Forelimb muscle (tissue), 1 donor: Measurements from ENCODE around the gene PLXNB3. TPM values are rescaled to one million over a fixed set of nuclear protein-coding genes. Genes with fewer than 3 reads are reported as not detected.
"Not testable (repeated sequence)": the region's sequence is repeated elsewhere in the genome, so short reads cannot be mapped to it uniquely, and the experiment has no call there.

Experiments used
- DNase-seq: peaks from one replicate; pipeline ENCODE4 v3.0.0-alpha.2; 2013; ENCODE audit warnings: low read depth
- polyA plus RNA-seq: library from polyadenylated mRNA; unstranded; fragments of 120-200 nt; gene quantifications from one replicate; pipeline ENCODE4 v1.2.1, GENCODE V29; 2013; ENCODE audit not compliant: insufficient read length

Gene PLXNB3
- polyA plus RNA-seq: 2.3 TPM

DNA sequence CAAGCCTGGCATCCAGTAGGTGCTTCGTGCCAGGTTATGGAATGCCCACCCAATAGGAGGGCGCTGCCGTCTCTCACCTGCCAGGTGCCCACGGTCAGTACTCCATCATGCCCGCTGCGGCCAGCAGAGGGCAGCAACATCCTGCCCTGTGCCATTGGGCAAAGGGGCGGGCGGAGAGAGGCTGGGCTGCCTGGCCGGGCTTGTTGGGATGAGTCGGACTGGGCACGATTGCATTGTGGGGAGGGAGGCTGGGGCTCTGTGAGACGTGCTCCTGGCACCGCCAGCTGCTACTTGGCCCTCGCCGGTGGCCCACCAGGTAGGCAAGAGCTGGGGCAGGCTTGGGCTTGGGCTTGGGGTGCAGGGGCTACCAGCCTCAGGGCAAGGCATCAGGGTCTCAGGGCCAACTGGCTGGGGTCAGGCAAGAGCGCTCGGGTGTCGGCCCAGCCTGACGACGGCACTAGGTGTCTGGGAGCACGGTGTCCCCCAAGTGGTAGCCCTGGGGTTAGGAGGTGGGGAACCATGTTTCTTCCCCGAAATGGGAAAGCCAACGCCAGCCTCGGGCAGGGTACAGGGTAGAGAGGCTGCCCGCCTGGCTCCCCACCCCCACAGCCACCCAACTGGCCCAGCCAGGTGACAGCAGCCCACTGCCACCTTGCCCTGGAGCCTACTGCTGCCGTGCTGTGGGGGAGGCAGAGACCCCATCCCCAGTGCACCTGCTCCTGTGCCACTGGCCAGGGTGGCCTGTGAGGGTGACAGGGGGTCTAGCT lies at the start of gene PLXNB3:
TSS of gene PLXNB3 (plus strand) at position 261 of the 767 bp plus-strand sequence. CDS start 1,287 bp downstream, outside the sequence.
- DNase-seq: no peak

DNA sequence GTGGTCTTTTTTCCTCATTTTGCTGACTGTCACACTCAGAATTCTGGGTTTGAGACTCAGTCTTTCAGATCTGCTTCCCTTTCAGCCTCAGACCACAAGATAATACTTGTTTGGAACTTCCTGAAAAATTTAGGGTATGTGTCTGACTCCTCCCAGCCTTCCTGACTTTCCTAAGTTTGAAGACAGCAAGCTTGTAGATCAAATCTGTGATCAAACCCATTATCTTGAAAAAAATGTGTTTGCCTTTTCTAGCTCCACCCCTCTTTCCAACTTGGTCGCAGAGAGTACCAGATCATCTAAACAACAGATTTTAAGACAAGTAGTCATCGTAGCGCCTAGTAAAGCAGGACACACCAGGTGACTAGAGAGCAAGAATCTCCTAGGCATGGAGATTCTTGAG lies 49.8 kb upstream of the PLXNB3 start:
- DNase-seq: no peak

DNA sequence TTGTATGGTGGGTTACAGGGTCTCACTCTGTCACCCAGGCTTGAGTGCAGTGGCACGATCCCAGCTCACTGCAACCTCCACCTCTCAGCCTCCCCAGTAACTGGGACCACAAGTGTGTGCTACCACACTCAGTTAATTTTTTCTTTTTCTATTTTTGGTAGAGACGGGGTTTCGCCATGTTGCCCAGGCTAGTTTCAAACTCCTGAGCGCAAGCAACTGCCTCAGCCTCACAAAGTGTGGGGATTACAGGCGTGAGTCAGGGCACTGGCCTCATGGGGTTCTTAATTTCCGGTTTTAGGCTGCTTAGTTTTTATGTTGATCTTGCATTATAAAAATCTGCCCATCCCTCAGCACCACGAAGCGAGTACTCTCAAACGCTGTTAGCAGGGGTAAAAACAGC lies 46.6 kb upstream of the PLXNB3 start:
- DNase-seq: no peak

DNA sequence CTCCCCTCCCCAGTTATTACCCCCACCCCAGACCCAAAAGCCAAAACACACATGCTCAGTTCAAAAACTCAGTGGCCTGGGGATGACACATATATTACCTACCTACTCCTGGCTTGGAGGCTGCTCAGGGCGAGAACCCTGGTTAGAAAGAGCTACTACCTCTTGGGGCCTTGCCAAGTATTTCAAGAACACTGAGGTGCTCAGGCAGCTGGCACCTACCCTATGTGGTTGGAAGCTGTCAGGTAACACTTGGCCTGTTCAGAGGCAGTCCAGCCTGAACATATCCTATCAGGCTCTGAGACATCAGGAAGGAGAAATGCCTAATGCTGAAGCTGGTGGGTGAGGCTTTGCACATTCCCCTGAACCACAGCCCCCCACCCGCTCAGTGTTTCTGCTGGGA lies 44.8 kb upstream of the PLXNB3 start:
- DNase-seq: no peak

DNA sequence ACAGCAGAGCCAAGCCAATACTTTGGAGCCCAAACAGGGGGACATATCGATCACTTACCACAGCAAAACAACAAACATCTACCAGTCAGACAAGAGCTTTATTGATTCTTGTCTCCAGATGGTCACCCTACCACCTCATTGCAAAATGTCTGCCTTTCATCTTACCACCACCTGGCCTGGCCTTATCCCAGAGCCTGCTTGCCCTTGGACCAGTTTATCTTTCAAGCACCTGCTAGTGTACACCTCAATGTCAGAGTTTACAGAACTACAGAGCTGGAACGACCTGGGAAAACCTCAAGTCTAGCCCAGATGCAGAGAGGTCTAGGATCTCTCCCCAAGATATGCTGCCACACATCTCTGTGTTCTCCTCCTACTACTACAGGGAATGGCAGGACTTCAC lies 44.3 kb upstream of the PLXNB3 start:
- no peak for DNase-seq

DNA sequence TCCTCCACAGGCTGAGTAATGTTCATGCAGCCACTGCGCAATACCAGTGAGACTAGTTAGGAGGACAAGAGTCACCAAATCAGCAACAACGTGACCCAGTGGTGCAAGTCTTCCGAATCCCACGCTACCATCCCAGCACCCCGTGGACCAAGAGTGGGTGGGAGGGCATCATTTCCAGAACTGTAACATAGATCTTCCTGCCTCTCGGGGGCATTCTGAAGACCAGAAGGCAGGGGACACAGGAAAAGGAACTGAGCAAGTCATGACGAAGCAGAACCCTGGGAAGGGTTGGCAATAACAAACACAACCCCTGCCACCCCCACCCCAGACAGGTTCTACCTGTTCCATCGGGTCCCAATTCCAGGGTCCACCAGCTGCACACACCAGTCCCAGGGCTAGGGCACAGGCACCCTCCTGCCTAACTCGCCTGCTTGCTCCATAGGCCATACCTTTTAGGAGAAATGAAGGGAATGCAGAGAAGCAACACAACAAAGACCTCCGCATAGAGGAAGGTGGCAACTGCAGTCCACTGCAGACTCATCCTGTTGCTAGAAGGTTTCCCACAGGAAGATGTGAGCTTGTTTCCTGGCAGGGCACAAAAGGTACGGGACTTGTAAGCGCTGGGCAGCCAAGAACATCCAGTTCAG lies 41.2 kb upstream of the PLXNB3 start:
- no peak for DNase-seq

DNA sequence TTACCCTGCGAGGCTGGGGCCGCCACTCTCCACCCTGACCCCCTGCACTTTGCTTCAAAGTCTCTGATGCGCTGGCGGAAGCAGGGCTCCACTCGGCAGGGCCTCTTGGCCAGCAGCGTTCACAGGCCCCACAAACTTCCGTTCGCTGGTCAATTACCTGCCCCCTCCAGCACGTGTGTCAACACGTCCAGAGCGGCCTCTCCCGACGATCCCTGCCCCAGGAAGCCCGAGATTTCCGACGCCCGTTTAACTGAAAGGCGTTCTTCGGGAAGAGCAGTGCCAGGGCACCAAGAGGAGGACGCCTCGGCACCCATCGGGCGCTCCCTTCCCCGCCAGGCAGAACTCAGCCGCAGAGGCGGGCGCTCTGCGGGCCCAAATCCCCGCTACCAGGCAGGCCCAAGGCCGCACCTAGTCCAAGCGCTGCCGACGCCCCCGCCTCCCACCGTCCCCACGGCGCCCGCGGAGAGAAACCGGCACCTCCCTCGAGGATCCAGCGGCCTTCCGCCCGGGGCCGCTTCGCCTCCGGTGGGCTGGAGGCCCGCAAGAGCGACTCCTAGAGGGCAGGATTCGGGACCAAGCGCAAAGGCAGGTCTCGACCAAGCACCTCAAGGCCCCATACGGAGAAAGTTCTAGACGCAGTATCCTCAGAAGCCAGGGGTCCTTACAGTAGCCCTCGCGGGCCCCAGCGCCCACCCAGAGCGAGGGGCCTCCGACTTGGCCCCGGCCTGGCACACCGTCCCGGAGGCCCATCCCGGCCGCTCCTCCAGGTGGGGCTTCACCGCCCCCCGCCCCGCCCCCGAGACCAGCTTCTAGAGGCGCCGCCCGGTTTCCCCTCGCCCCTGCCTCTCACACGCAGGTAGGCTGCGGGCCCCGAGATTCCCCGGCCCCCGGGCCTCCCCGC lies 40.4 kb upstream of the PLXNB3 start:
- DNase-seq: no peak

DNA sequence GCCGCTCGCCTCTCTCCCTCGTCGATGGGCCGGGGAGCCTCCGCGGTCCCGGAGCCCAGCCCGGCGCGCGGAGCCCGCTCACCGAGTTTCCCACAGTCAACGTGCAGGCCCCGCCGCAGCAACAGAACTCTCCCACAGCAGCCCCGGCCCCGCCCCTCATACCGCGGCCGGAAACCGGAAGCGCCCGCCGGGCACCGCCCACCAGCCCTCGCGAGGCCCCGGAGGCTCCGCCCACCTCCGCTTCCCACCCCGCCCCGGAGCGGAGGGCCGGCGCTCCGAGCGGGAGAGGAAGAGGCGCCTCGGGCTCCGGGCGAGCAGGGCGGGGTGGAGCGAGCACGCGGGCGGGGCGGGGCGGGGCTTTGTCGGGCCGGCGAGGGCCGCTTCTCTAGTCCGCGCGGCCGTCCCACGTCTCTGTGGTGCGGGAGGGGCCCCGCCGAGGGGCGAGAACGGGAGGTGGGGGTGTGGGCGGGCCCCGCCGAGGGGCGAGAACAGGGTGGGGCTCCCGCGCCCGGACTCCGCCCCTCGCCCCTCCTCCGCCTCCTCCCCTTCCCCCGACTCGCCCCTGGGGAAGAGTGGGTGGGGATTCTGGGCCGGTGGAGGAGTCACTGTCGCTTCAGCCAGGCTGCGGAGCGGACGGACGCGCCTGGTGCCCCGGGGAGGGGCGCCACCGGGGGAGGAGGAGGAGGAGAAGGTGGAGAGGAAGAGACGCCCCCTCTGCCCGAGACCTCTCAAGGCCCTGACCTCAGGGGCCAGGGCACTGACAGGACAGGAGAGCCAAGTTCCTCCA lies 39.6 kb upstream of the PLXNB3 start, which contains the start of the genes ABCD1 and BCAP31:
TSS of gene ABCD1 (plus strand) at position 605 of the 787 bp plus-strand sequence. CDS start 411 bp downstream, outside the sequence.
TSS of gene BCAP31 (minus strand) at position 136 of the 787 bp plus-strand sequence. CDS start 1,143 bp downstream, outside the sequence.
- peak; percentile 45 for DNase-seq

DNA sequence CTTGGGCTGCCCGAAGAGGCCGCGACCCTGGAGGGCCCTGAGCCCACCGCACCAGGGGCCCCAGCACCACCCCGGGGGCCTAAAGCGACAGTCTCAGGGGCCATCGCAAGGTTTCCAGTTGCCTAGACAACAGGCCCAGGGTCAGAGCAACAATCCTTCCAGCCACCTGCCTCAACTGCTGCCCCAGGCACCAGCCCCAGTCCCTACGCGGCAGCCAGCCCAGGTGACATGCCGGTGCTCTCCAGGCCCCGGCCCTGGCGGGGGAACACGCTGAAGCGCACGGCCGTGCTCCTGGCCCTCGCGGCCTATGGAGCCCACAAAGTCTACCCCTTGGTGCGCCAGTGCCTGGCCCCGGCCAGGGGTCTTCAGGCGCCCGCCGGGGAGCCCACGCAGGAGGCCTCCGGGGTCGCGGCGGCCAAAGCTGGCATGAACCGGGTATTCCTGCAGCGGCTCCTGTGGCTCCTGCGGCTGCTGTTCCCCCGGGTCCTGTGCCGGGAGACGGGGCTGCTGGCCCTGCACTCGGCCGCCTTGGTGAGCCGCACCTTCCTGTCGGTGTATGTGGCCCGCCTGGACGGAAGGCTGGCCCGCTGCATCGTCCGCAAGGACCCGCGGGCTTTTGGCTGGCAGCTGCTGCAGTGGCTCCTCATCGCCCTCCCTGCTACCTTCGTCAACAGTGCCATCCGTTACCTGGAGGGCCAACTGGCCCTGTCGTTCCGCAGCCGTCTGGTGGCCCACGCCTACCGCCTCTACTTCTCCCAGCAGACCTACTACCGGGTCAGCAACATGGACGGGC lies 38.8 kb upstream of the PLXNB3 start:
- DNase-seq: no peak

DNA sequence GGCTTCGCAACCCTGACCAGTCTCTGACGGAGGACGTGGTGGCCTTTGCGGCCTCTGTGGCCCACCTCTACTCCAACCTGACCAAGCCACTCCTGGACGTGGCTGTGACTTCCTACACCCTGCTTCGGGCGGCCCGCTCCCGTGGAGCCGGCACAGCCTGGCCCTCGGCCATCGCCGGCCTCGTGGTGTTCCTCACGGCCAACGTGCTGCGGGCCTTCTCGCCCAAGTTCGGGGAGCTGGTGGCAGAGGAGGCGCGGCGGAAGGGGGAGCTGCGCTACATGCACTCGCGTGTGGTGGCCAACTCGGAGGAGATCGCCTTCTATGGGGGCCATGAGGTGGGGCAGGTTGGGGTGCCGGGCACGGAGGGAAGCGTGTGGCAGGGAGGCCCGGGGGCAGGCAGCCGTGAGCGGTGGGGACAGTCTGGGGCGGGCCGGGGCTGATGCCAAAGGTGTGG lies 38.2 kb upstream of the PLXNB3 start:
- no peak for DNase-seq

DNA sequence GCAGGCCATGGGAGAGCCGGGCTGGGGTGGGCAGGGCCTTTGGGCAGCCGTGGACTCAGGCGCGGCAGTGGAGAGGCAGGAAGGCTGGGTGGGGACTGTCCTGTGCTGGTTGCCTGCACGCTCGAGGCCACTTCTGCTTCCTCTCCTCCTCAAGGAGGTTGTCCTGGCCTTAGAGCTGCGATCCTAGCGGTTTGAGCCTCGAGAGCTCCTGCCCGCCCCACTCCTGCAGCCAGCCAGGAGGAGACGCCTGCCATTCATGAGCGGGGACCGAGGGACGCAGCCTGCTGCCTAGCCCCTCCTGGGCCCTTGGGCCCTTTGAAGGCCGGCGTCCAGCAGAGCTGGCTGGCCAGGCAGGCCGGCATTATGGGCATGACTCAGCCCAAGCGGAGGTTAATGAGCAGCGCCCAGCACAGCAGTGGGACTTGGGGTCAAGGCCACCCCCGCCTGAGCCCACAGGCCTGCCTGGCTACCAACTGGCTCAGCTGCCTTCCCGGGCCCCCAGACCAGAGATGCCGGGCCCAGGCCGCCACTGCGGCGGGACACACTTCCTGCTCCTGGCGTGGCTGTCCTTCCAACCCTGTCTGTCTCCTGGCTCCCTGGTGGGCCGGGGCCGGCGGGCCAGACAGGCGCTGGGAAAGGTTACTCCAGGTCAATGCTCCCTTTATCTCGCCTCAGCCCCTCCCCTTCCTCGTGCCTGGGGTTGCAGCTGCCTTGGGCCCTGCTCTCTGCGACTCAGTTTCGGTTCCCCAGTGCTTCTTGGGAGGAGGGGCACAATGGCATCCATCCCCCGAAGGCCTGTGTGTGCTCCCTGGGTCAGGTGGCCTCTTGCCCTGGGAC lies 37.5 kb upstream of the PLXNB3 start:
- DNase-seq: no peak

DNA sequence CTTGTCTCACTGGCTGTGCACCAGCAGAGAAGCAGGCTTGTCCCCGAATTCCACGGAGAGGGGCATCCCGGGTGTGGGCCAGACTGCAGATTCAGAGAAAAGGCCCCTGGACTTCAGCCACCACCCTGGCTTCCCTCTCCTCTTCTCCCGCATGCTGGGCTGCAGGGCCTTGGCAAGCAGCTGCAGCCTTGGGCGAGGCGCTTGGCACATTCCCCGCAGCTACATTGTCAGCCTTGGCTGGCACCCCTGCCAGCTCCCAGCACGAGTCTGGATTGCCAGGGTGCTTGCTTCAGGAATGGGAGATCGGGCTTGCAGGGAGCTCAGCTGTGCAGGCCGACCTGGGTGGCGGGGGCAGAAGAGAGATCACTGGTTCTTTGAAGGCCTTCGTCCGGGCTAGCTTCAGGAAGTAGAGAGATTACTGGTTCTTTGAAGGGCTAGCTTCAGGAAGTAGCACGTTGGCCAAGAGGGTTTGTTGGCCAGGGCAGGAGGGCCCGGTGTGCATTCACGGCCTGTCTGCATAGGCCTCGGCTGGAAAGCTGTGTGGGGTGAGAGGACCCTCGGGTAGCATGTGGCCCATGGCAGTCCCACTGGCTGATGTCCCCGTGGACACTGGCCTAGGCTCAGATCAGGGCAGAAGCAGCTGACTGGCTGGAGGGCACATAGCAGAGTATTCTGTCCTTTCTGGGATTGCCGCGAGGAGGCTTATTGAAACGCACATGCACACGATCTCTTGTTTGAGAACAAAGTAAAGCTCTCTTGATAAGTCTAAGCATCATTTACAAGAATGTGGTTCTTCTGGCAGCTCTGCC lies 36.7 kb upstream of the PLXNB3 start:
- DNase-seq: no peak

DNA sequence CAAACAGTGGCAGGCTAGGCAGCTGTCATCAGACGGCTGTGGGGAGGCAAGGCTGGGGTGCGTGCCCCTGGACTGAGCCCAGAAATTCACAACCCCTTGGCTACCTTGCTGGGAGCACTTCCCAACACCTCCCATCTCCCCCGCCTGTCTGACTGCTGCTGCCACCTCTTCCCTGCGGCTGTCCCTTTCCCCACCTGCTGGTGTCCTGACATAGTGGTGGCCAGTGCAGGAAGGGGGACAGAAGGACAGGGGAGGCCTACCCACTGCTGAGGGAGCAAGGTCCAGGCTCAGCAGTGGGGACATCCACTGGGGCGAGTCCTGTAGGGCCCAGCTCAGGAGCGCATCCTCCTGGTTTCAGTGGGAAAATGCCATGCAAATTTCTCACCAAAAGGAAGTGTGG lies 36.0 kb upstream of the PLXNB3 start:
- no peak for DNase-seq

DNA sequence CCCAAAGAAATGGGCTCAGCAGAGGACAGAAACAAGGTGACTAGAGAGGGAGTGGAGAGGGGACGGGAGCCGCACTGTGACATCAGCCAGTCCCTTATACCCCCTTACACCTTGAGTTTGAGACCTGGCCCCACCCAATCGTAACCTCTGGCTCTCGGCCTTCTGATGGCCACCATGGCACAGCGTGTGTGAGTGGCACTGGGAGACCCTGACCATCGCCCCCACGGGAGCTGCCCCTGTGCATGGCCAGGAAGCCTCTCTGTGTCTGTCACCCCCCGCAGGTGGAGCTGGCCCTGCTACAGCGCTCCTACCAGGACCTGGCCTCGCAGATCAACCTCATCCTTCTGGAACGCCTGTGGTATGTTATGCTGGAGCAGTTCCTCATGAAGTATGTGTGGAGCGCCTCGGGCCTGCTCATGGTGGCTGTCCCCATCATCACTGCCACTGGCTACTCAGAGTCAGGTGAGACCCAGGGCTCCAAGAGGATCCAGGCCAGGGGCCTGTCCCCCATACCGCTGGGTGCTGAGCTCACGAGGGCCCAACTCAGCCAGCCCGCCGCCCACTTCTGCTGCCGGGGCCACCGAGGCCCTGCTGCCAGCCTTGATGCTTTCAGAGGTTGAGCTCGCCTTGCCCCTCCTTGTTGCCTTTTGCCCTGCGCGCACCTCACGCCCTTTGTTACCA lies 35.0 kb upstream of the PLXNB3 start:
- DNase-seq: no peak

DNA sequence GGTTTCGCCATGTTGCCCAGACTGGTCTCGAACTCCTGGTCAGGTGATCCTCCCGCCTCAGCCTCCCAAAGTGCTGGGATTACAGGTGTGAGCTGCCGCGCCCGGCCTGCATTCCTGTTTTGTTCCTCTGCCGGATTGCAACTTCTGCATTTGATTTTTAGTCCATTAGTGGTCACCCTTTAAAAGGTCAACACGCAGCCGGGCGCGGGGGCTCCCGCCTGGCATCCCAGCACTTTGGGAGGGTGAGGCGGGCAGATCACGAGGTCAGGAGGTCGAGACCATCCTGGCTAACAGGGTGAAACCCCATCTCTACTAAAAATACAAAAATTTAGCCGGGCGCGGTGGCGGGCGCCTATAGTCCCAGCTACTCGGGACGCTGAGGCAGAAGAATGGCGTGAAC lies 33.9 kb upstream of the PLXNB3 start:
- not testable (repeated sequence) for DNase-seq

DNA sequence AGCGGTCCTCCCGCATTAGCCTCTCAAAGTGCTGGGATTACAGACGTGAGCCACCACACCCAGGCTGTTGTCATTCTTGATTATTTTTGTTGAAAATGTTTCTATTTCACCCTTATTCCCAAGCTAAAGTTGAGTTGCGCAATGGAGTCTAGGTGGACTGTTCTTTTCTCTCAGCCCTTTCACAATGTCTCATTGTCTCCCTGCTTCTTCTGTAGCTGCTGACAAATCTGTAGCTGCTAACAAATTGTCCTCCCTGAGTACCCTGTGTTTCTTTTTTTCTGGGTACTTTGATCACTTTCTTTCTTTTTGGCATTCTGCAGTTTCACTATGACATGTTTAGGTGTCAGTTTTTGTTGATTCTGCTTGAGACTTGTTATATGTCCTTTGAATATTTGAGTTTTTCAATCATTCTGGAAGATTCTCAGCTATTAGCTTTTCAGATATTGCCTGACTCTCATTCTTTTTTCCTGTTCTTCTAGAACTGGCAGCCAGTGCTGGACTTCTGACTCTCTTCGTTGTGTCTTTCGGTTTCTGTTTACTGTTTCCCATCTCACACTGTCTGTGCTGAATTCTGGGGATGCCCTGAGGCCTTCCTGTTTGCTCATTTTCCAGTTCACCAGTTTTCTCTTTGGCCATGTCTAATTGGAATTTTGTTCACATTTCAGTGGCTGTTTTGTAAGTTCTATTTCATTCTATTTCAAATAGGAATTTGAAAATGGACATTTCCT lies 32.8 kb upstream of the PLXNB3 start:
- no peak for DNase-seq

DNA sequence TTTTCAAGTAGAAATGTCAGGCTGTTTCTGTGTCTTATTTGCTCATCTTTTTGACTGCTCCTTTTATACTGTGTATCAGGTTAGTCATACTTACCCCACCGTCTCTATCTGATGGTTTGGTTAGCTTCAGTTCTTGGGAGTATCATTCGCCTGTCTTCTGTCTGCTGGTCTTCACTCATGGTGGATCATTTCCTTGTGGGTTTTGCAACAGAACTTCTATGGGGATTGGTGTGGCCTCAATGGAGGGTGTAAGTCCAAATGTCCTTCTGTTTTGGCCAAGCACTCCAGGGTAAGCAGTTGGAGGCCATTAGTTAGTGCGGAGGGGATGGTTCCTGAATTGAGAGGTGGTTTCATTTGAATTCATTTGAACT lies 32.2 kb upstream of the PLXNB3 start:
- DNase-seq: no peak
